Measurements from ENCODE around the gene KIF5A. TPM values are rescaled to one million over a fixed set of nuclear protein-coding genes. Genes with fewer than 3 reads are reported as not detected.

Gene KIF5A
- total RNA-seq, 3 donors from 2014 or later, result 0.61 to 9.1 (median 1.2) TPM

GRCh38 chr12:57543581-57543980 lies 6.3 kb upstream of the KIF5A start:
- ATAC-seq, result no peak
- Histone ChIP-seq H3K9me3 (no peaks in the 10 kb centered on the region), H3K4me1 (ENCODE audit: low read depth) (peaks cover 18% of the 10 kb centered on the region)

GRCh38 chr12:57545809-57546437 lies 3.9 kb upstream of the KIF5A start:
- intact Hi-C loops (cut with DNase I, micrococcal nuclease), result no loop called here
- H3K4me3 ChIP-seq, result peak overlapping the region; percentile 81
- peaks cover 3% of the 10 kb centered on the region for H3K36me3 ChIP-seq (ENCODE audit: low read depth)
- no peak for TF ChIP-seq CTCF (IDR thresholded peaks at IDR 0.05)
- no peaks in the 10 kb centered on the region for H3K9me3 ChIP-seq
- peaks cover 20% of the 10 kb centered on the region for H3K4me1 ChIP-seq (ENCODE audit: low read depth)
- DNase-seq (no peak), ATAC-seq (peak; percentile 30)

More at GRCh38 chr12:57543581-57543980, 6.3 kb upstream of the KIF5A start:
- H3K36me3 ChIP-seq (ENCODE audit: low read depth), result peaks cover 3% of the 10 kb centered on the region
- intact Hi-C loops (cut with DNase I, micrococcal nuclease), result no loop called here
- no peak for TF ChIP-seq CTCF (IDR thresholded peaks at IDR 0.05)
- DNase-seq, result no peak
- H3K4me3 ChIP-seq, result no peak overlapping the region

- Histone ChIP-seq H3K9me3 (no peaks in the 10 kb centered on the region), H3K4me1 (ENCODE audit: low read depth) (peaks cover 16% of the 10 kb centered on the region), H3K36me3 (ENCODE audit: low read depth) (peaks cover 3% of the 10 kb centered on the region), H3K4me3 (peak within 1 kb of the TSS; percentile 81)
- ATAC-seq (peak; percentile 96), DNase-seq (peak; percentile 95 to 97 (median 97))
- TF ChIP-seq CTCF (IDR thresholded peaks at IDR 0.05), result no peak
- intact Hi-C loops (cut with DNase I, micrococcal nuclease), result no loop called here
These were observed 3.2 kb upstream of the KIF5A start, which contains the start of gene DCTN2 for GRCh38 chr12:57546438-57547287. TSS of gene DCTN2 (minus strand) at chr12:57547192. CDS start at chr12:57547063, 129 bp downstream.

- peaks cover 11% of the 10 kb centered on the region for H3K4me1 ChIP-seq (ENCODE audit: low read depth)
- H3K4me3 ChIP-seq, result peak overlapping the region; percentile 81
- no peak for DNase-seq
- intact Hi-C loops (cut with DNase I, micrococcal nuclease), result no loop called here
- H3K36me3 ChIP-seq (ENCODE audit: low read depth), result peaks cover 3% of the 10 kb centered on the region
- TF ChIP-seq CTCF (IDR thresholded peaks at IDR 0.05), result no peak
- no peak for ATAC-seq
- H3K9me3 ChIP-seq, result no peaks in the 10 kb centered on the region
These were observed 2.4 kb upstream of the KIF5A start for GRCh38 chr12:57547288-57548012.

GRCh38 chr12:57548013-57548315 lies 1.9 kb upstream of the KIF5A start:
- H3K4me1 ChIP-seq (ENCODE audit: low read depth), result peaks cover 11% of the 10 kb centered on the region
- H3K9me3 ChIP-seq, result no peaks in the 10 kb centered on the region
- H3K4me3 ChIP-seq, result no peak overlapping the region
- ATAC-seq (no peak), DNase-seq (no peak)
- peaks cover 3% of the 10 kb centered on the region for H3K36me3 ChIP-seq (ENCODE audit: low read depth)
- intact Hi-C loops (cut with DNase I, micrococcal nuclease), result no loop called here
- TF ChIP-seq CTCF (IDR thresholded peaks at IDR 0.05), result no peak

Measured in mucosa of descending colon (tissue), 3 donors.